Gastroesophageal sphincter (tissue), 4 donors: Measurements from ENCODE around the gene VCL. TPM values are rescaled to one million over a fixed set of nuclear protein-coding genes. Genes with fewer than 3 reads are reported as not detected.

ENCODE experiments used
- ATAC-seq: fragments of 150-250 bp; one replicate; pipeline ENCODE4 v1.9.1; 2016; ENCODE audit warnings: mild to moderate bottlenecking, moderate library complexity
- H3K27ac ChIP-seq, 4 donors: fragments of 200-600 bp; sonication (generic) in 3 of 4; 1 replicate in 3 of 4; 2 replicates in 1 of 4; pipeline ENCODE4 v1.5.1; 2016 to 2019
- H3K27me3 ChIP-seq: fragments of 200-600 bp; sonication (generic); one replicate; pipeline ENCODE4 v1.5.1; 2019
- H3K36me3 ChIP-seq, 2 donors: fragments of 200-600 bp; sonication (generic); one replicate each; pipeline ENCODE4 v1.5.1; 2019; ENCODE audit warnings: control low read depth in 1 of 2
- H3K4me1 ChIP-seq, 3 donors: fragments of 200-600 bp; sonication (generic); 1 replicate in 2 of 3; 2 replicates in 1 of 3; pipeline ENCODE4 v1.5.1; 2016 to 2019; ENCODE audit warnings: control low read depth in 2 of 3
- H3K4me3 ChIP-seq, 2 donors: fragments of 200-600 bp; sonication (generic); one replicate each; pipeline ENCODE4 v1.5.1; 2019; ENCODE audit warnings: mild to moderate bottlenecking in 1 of 2, moderate library complexity in 1 of 2
- H3K9me3 ChIP-seq, 3 donors: fragments of 200-600 bp; sonication (generic); one replicate each; pipeline ENCODE4 v1.5.1; 2017 to 2019; ENCODE audit warnings: control low read depth in 2 of 3
- CTCF ChIP-seq, 4 experiments: fragments of 200-600 bp in 2 of 4; fragments of 450-650 bp in 2 of 4; sonication (generic) in 1 of 4; IDR thresholded peaks; one replicate each; pipeline ENCODE4 v1.5.1; 2017 to 2019; ENCODE audit warnings: antibody characterized with exemption in 4 of 4, mild to moderate bottlenecking in 2 of 4, moderate library complexity in 2 of 4
- EP300 ChIP-seq: sonication (generic); formaldehyde crosslinking; IDR thresholded peaks from one replicate; pipeline ENCODE4 v1.6.1; 2017; ENCODE audit warnings: antibody characterized with exemption, mild to moderate bottlenecking
- POLR2A ChIP-seq, 2 donors: fragments of 450-650 bp; IDR thresholded peaks; one replicate each; pipeline ENCODE4 v1.6.1; 2017; ENCODE audit warnings: antibody characterized with exemption in 2 of 2, mild to moderate bottlenecking in 2 of 2, moderate library complexity in 1 of 2
- POLR2AphosphoS5 ChIP-seq: sonication (generic); formaldehyde crosslinking; IDR thresholded peaks from one replicate; pipeline ENCODE4 v1.6.1; 2017; ENCODE audit warnings: antibody characterized with exemption
- WGBS, 2 donors: methylation state at CpG; one replicate each; pipeline ENCODE4 v1.1.5; 2018; ENCODE audit warnings: low coverage in 1 of 2; 5-methylcytosine and 5-hydroxymethylcytosine counted together
- total RNA-seq, 4 donors: library from RNA; depleted of rRNA; stranded (reverse); fragments of >200 nt; gene quantifications; one replicate each; pipeline ENCODE4 v1.1.0, GENCODE V29; 2016

Gene VCL
- total RNA-seq, 4 donors from 2014 or later, result 433 to 615 (median 440) TPM

- H3K36me3 ChIP-seq, result no peaks in the 10 kb centered on the region
- WGBS, 2 donors, result 43 to 51% methylated on average over 7 to 8 of the region's 8 CpGs
- TF ChIP-seq CTCF (IDR thresholded peaks at IDR 0.05) (no peak), POLR2A (IDR thresholded peaks at IDR 0.05) (no peak), EP300 (no peak), POLR2AphosphoS5 (no peak)
- no peak overlapping the region for H3K4me3 ChIP-seq
- no peak for ATAC-seq
- H3K9me3 ChIP-seq, result no peaks in the 10 kb centered on the region
- peaks cover 0 to 19% (median 5%) of the 10 kb centered on the region in 3 donors for H3K4me1 ChIP-seq
- H3K27me3 ChIP-seq, result no peaks in the 10 kb centered on the region
- H3K27ac ChIP-seq, result peak overlapping the region in 1 of 4 donors; percentile 6
Observed at GRCh38 chr10:73983096-73984047, 14.5 kb upstream of the VCL start.

- no peak for ATAC-seq
- H3K27ac ChIP-seq, result no peak overlapping the region
- TF ChIP-seq CTCF (IDR thresholded peaks at IDR 0.05), result no peak
- no peaks in the 10 kb centered on the region for H3K27me3 ChIP-seq
- H3K9me3 ChIP-seq, result no peaks in the 10 kb centered on the region
- 94 to 100% methylated on average over 2 of the region's 2 CpGs for WGBS, 2 donors
- H3K4me1 ChIP-seq, result no peaks in the 10 kb centered on the region
- H3K4me3 ChIP-seq, result no peak overlapping the region
- no peaks in the 10 kb centered on the region for H3K36me3 ChIP-seq
Observed at GRCh38 chr10:73989594-73990150, 8.2 kb upstream of the VCL start.

- no peaks in the 10 kb centered on the region for H3K4me1 ChIP-seq
- H3K9me3 ChIP-seq, result no peaks in the 10 kb centered on the region
- TF ChIP-seq POLR2A (IDR thresholded peaks at IDR 0.05) (no peak), EP300 (no peak), POLR2AphosphoS5 (no peak), CTCF (IDR thresholded peaks at IDR 0.05) (no peak)
- no peaks in the 10 kb centered on the region for H3K36me3 ChIP-seq
- ATAC-seq, result no peak
- H3K4me3 ChIP-seq, result no peak overlapping the region
- no peak overlapping the region for H3K27ac ChIP-seq
- no peaks in the 10 kb centered on the region for H3K27me3 ChIP-seq
- 91 to 95% methylated on average over 3 of the region's 3 CpGs for WGBS, 2 donors
Observed at GRCh38 chr10:73991203-73991883, 6.6 kb upstream of the VCL start.

- 64 to 86% methylated on average over 5 to 6 of the region's 6 CpGs for WGBS, 2 donors
- no peak for ATAC-seq
- Histone ChIP-seq H3K36me3 (no peaks in the 10 kb centered on the region), H3K4me3 (no peak overlapping the region), H3K9me3 (no peaks in the 10 kb centered on the region), H3K4me1 (peaks cover 0 to 2% (median 0%) of the 10 kb centered on the region in 3 donors), H3K27ac (no peak overlapping the region), H3K27me3 (no peaks in the 10 kb centered on the region)
- TF ChIP-seq CTCF (IDR thresholded peaks at IDR 0.05) (no peak), EP300 (no peak), POLR2A (IDR thresholded peaks at IDR 0.05) (no peak), POLR2AphosphoS5 (no peak)
Observed at GRCh38 chr10:73991884-73992245, 6.1 kb upstream of the VCL start.
